ENCODE data around the gene TBX1.

The TBX1 gene

DNA sequence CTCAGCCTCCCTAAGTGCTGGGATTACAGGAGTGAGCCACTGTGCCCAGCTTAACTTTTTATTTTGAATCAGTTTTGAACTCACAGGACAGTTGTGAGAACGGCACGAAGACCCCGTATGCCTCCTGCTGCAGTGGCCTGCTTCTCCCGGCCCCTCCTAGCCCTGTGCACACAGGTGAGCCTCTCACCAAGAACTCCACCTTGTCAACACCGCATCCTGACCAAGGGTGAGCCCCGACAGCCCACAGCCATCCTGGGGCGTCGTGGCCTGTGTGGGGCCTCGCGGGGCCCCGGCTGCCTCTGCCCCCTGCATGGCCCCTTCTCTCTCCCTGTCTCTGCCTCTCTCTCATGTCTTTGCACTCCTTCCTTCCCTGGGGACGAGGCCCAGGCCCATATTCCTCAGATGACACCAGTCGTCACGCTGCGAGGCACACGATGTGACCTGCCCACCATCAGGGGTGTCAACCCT lies 55.3 kb downstream of the TBX1 start:
- DNase-seq = no peak

DNA sequence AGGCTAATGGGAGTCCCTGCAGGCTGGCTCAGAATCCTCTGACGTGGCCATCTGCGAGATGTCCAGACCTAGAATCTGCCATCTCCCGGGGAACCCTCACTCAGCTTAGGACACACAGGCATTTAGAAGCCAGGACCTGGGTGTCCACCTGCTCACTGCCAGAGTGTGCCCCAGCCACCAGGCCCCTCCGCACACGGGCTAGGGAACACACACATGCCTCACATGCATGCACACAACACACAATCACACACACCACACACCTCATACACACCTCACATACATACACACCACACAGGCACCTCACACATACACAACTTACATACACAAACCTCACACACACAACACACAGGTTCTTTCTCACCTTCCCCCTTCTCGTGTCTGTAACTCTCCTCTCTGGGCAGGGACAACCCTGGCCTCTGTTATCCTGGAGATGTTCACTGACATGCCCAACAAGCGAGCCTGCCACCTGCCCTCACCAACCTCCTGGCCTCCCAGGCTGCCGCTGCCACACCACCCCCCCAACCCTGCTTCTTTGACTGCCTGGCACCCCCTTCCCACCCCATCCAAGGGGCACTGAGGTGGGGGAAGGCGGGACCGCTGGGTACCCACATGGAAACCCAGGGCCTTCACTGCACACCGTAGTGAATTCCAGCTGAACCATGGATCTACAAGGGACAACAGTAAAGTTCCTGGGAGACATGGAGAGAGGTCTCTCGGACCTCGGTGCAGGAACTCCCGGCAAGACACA lies 56.0 kb downstream of the TBX1 start:
- DNase-seq = no peak
